K562 (cell line): Measurements from ENCODE around the gene CRADD. TPM values are rescaled to one million over a fixed set of nuclear protein-coding genes. Genes with fewer than 3 reads are reported as not detected.
A peak's percentile ranks its signal among the peaks of the same experiment; 100 is the strongest.

ENCODE experiments used
- ATAC-seq: fragments of 200-7000 bp; cut with Tn5 transposase; 3 replicates; pipeline ENCODE4 v1.9.1; 2020; ENCODE audit warnings: moderate library complexity
- BruUV-seq: library from RNA; stranded (reverse); fragments of 400-500 nt; replicated peaks from 2 replicates; lab custom pipeline; 2021; lab: Mats Ljungman, UMichigan
- CTCF ChIA-PET: fragments of 300-600 bp; formaldehyde crosslinking; extraction: SDS; loops from one replicate; lab custom pipeline; 2021; ENCODE audit warnings: low intra/inter-chr PET ratio; lab: Yijun Ruan, JAX
- POLR2A ChIA-PET: fragments of 300-600, 350-650 bp; sonication (Branson Sonifier 250); formaldehyde crosslinking; extraction: SDS; loops from one replicate; lab custom pipeline; 2021; ENCODE audit warnings: antibody characterized with exemption, inconsistent platforms; lab: Yijun Ruan, JAX
- DNase-seq, 4 experiments: peaks; one replicate each; pipeline versions ENCODE4 v3.0.0 to v3.0.0-alpha.2; 2011 to 2018; ENCODE audit warnings: low spot score in 3 of 4, mixed read lengths in 3 of 4; ENCODE audit errors: extremely low read depth in 1 of 4
- FAIRE-seq: peaks from 2 replicates; lab custom pipeline; 2011; peaks lifted over from hg19 to GRCh38; lab: Jason Lieb, UNC
- H2AFZ ChIP-seq: 2 replicates; pipeline ENCODE4 v1.6.0; 2011; ENCODE audit warnings: low read depth, low read length, control low read depth, inconsistent platforms
- H3K27ac ChIP-seq: fragments of 200-600 bp; 3 replicates; pipeline ENCODE4 v1.8.0; 2011; ENCODE audit warnings: low read depth, mild to moderate bottlenecking, control low read depth, inconsistent platforms, low read length, moderate library complexity, mixed read lengths; ENCODE audit errors: extremely low read depth
- H3K27me3 ChIP-seq, 2 experiments: fragments of 300-600 bp in 1 of 2; 2 replicates in 1 of 2; 3 replicates in 1 of 2; pipeline versions ENCODE4 v1.6.0 to v1.8.0; 2011; ENCODE audit warnings: inconsistent platforms in 2 of 2, low read length in 2 of 2, mild to moderate bottlenecking in 1 of 2, mixed read lengths in 1 of 2, moderate library complexity in 1 of 2; ENCODE audit not compliant: control insufficient read depth in 2 of 2, insufficient read depth in 2 of 2
- H3K36me3 ChIP-seq: fragments of 300-600 bp; 3 replicates; pipeline ENCODE4 v1.8.0; 2011; ENCODE audit warnings: mild to moderate bottlenecking, low read length, inconsistent platforms; ENCODE audit not compliant: control insufficient read depth, insufficient read depth
- H3K4me1 ChIP-seq, 2 experiments: fragments of 200-600 bp in 1 of 2; replicated peaks in 1 of 2; 2 replicates in 1 of 2; 3 replicates in 1 of 2; pipeline versions ENCODE4 v1.5.1 to v1.8.0; 2011; ENCODE audit warnings: inconsistent platforms in 2 of 2, low read length in 2 of 2, mild to moderate bottlenecking in 1 of 2, mixed read lengths in 1 of 2, moderate library complexity in 1 of 2; ENCODE audit not compliant: control insufficient read depth in 2 of 2, insufficient read depth in 2 of 2
- H3K4me2 ChIP-seq: 2 replicates; pipeline ENCODE4 v1.6.1; 2011; ENCODE audit warnings: low read length, control low read depth, inconsistent platforms, mixed read lengths; ENCODE audit not compliant: insufficient read depth
- H3K4me3 ChIP-seq: fragments of 200-600 bp; sonication (generic), shearing (Covaris generic); 2 replicates; pipeline ENCODE4 v1.5.1; 2016; ENCODE audit warnings: control low read depth, inconsistent platforms
- H3K79me2 ChIP-seq: fragments of 200-600 bp; 3 replicates; pipeline ENCODE4 v1.8.0; 2011; ENCODE audit warnings: low read length, inconsistent platforms; ENCODE audit not compliant: control insufficient read depth, insufficient read depth
- H3K9ac ChIP-seq, 2 experiments: 2 replicates each; pipeline versions ENCODE4 v1.6.0 to v1.6.1; 2011; ENCODE audit warnings: low read depth in 2 of 2, low read length in 2 of 2, control low read depth in 1 of 2, inconsistent platforms in 1 of 2, mild to moderate bottlenecking in 1 of 2, mixed read lengths in 1 of 2; ENCODE audit not compliant: insufficient read depth in 1 of 2
- H3K9me1 ChIP-seq: one replicate; pipeline ENCODE4 v1.6.0; 2011; ENCODE audit warnings: inconsistent platforms, mild to moderate bottlenecking, low read length, moderate library complexity; ENCODE audit not compliant: control insufficient read depth, insufficient read depth
- H3K9me3 ChIP-seq: replicated peaks from 2 replicates; pipeline ENCODE4 v1.5.1; 2011; ENCODE audit warnings: low read depth, low read length, inconsistent platforms; ENCODE audit not compliant: control insufficient read depth, insufficient read depth
- H4K20me1 ChIP-seq: replicated peaks from 2 replicates; pipeline ENCODE4 v1.6.1; 2011; ENCODE audit warnings: low read length, inconsistent platforms, mixed read lengths; ENCODE audit not compliant: control insufficient read depth, insufficient read depth
- DDX20 ChIP-seq: fragments of 450-650 bp; IDR thresholded peaks from 2 replicates; pipeline ENCODE4 v1.6.1; 2016; ENCODE audit warnings: missing genetic modification characterization, low read depth, mild to moderate bottlenecking, missing compliant biosample characterization, moderate library complexity
- GTF2E2 ChIP-seq: fragments of 200-800 bp; sonication (Bioruptor generic); IDR thresholded peaks from 2 replicates; pipeline ENCODE4 v1.6.1; 2016; ENCODE audit warnings: missing genetic modification characterization, missing compliant biosample characterization
- IRF2 ChIP-seq: sonication (generic); formaldehyde crosslinking; IDR thresholded peaks from 2 replicates; pipeline ENCODE4 v1.8.1; 2022; ENCODE audit warnings: mild to moderate bottlenecking, missing genetic modification reagents
- NCOA6 ChIP-seq: fragments of 450-650 bp; IDR thresholded peaks from 2 replicates; pipeline ENCODE4 v1.6.1; 2017; ENCODE audit warnings: mild to moderate bottlenecking
- NFIC ChIP-seq: fragments of 450-650 bp; IDR thresholded peaks from 2 replicates; pipeline ENCODE4 v1.6.1; 2017; ENCODE audit warnings: mild to moderate bottlenecking, inconsistent platforms
- NR0B1 ChIP-seq: fragments of 450-650 bp; IDR thresholded peaks from one replicate; pipeline ENCODE4 v1.6.1; 2018; ENCODE audit warnings: mild to moderate bottlenecking, moderate library complexity; ENCODE audit not compliant: partially characterized antibody
- NRF1 ChIP-seq, 2 experiments: fragments of 450-650 bp; IDR thresholded peaks in 1 of 2; conservative IDR thresholded peaks in 1 of 2; 2 replicates each; pipeline ENCODE4 v1.6.1; 2014; ENCODE audit warnings: mild to moderate bottlenecking in 2 of 2
- POLR2AphosphoS2 ChIP-seq: IDR thresholded peaks from 2 replicates; pipeline ENCODE4 v1.6.1; 2012; ENCODE audit warnings: low read length, improper control_type of control experiment
- POLR3G ChIP-seq: IDR thresholded peaks from 2 replicates; pipeline ENCODE4 v1.6.1; 2011; ENCODE audit not compliant: insufficient read length, insufficient replicate concordance; ENCODE audit errors: extremely low read depth
- RAD21 ChIP-seq, 2 experiments: fragments of 250-450 bp in 1 of 2; fragments of 450-650 bp in 1 of 2; sonication (Bioruptor Pico) in 1 of 2; formaldehyde crosslinking in 1 of 2; IDR thresholded peaks in 1 of 2; conservative IDR thresholded peaks in 1 of 2; 2 replicates each; pipeline versions ENCODE4 v1.4.0 to v1.8.0; 2020 to 2022; ENCODE audit warnings: mild to moderate bottlenecking in 2 of 2, moderate library complexity in 1 of 2
- RNF219 ChIP-seq: fragments of 250-450 bp; sonication (Bioruptor Pico); IDR thresholded peaks from 2 replicates; pipeline ENCODE4 v1.5.0; 2022; ENCODE audit warnings: mild to moderate bottlenecking
- TAF7 ChIP-seq: fragments of 450-650 bp; IDR thresholded peaks from 2 replicates; pipeline ENCODE4 v1.6.1; 2016; ENCODE audit warnings: missing genetic modification characterization, missing compliant biosample characterization
- ZNF280A ChIP-seq: fragments of 450-650 bp; IDR thresholded peaks from 2 replicates; pipeline ENCODE4 v1.6.1; 2018; ENCODE audit warnings: mild to moderate bottlenecking, low read depth; ENCODE audit not compliant: partially characterized antibody
- ZNF445 ChIP-seq: fragments of 250-450 bp; sonication (Bioruptor Pico); IDR thresholded peaks from 2 replicates; pipeline ENCODE4 v1.4.0; 2020; ENCODE audit warnings: low read depth, mild to moderate bottlenecking, moderate library complexity
- WGBS: fragments of 100-300 bp; shearing (Covaris generic); methylation state at CpG from one replicate; pipeline ENCODE4 v1.1.6; 2016; ENCODE audit warnings: low coverage, mixed read lengths; ENCODE audit not compliant: insufficient coverage; ENCODE audit errors: missing lambda C conversion rate; 5-methylcytosine and 5-hydroxymethylcytosine counted together
- in situ Hi-C: fragments of 300-500 bp; cut with MboI; formaldehyde crosslinking; loops from 4 replicates; pipeline ENCODE4 v1.15.0; 2018; ENCODE audit warnings: inconsistent platforms, mixed read lengths
- intact Hi-C: fragments of 100-400 bp; cut with micrococcal nuclease; formaldehyde crosslinking; loops from 2 replicates; pipeline ENCODE4 v1.14.2; 2022
- polyA plus RNA-seq, 8 experiments: library from polyadenylated mRNA; depleted of rRNA in 4 of 8; stranded (reverse) in 5 of 8; unstranded in 3 of 8; fragments of >200 nt; fragmentation: Nextera tagmentation in 2 of 8; fragmentation: Illumina TruSeq in 1 of 8; extraction: Ambion mirVana in 2 of 8; extraction: Trizol in 1 of 8; gene quantifications; 2 replicates each; pipeline versions ENCODE4 v1.2.1 to v1.2.3, GENCODE V29; 2011 to 2014; ENCODE audit warnings: inconsistent platforms in 1 of 8, missing spikeins in 1 of 8
- total RNA-seq, 7 experiments: library from RNA; depleted of rRNA in 6 of 7; stranded (reverse); fragments of >200 nt in 6 of 7; fragmentation: Illumina TruSeq in 2 of 7; extraction: Trizol in 2 of 7; gene quantifications; 2 replicates each; pipeline versions ENCODE4 v1.2.1 to v1.2.3, GENCODE V29; 2011 to 2021; ENCODE audit warnings: low replicate concordance in 1 of 7

The CRADD gene
- total and polyA plus RNA-seq, 9 of the 15 experiments (the other 6 are each of a cell fraction or from before 2014, with no cell fraction given), result 20.5 to 41.1 (median 25.9) TPM

GRCh38 chr12:93808169-93808899, 131.2 kb downstream of the CRADD start:
- ChIA-PET POLR2A (interaction anchor here (0.7 to 1.1 kb wide), 4 partner anchors 11 to 22 kb away, joined by 3 read pairs; no protein-coding TSS in a partner anchor), CTCF (no interaction called here)
- peak; percentile 78 for ATAC-seq

More at GRCh38 chr12:93808169-93808899, 131.2 kb downstream of the CRADD start:
- Histone ChIP-seq H3K27me3 (no peaks in the 10 kb centered on the region), H3K4me2 (no peak overlapping the region; the same call in 1 of the 2 replicates), H3K36me3 (no peaks in the 10 kb centered on the region), H3K4me3 (no peak overlapping the region), H3K27ac (peak overlapping the region; percentile 28; the same call in 1 of the 3 replicates), H3K9ac (no peak overlapping the region; a peak in 1 of 4 replicates), H2AFZ (0 out of 2 replicates have a peak overlapping the region, but pooled peaks have one; percentile 2), H3K9me3 (no peaks in the 10 kb centered on the region), H3K9me1 (no peaks in the 10 kb centered on the region), H3K79me2 (no peaks in the 10 kb centered on the region), H4K20me1 (no peaks in the 10 kb centered on the region), H3K4me1 (peaks cover under 1 to 24% of the 10 kb centered on the region in 2 experiments; a peak in 4 of 5 replicates)
- BruUV-seq, result no TSS peak
- FAIRE-seq (peak; percentile 56), DNase-seq (peak in 1 of 4 experiments; percentile 53)
- TF ChIP-seq NFIC (no peak), ZNF445 (no peak), GTF2E2 (tag) (no peak), RAD21 (CRISPR knock-in tag; conservative IDR thresholded peaks at IDR 0.05 in 1 of 2, IDR thresholded peaks at IDR 0.05 in 1 of 2) (no peak), NRF1 (conservative IDR thresholded peaks at IDR 0.05 in 1 of 2, IDR thresholded peaks at IDR 0.05 in 1 of 2) (no peak), NR0B1 (no peak), DDX20 (no peak), POLR3G (no peak), POLR2AphosphoS2 (no peak), ZNF280A (no peak), NCOA6 (no peak), IRF2 (CRISPR knock-in tag) (no peak), RNF219 (CRISPR knock-in tag) (no peak), TAF7 (tag) (no peak)
- in situ Hi-C loops (no loop called here), intact Hi-C loops (no loop called here)
- WGBS, result 46% methylated on average over 6 of the region's 6 CpGs
